NCI-H2196 (cell line): ENCODE measurements around the gene ATP7B.
A peak's percentile ranks its signal among the peaks of the same experiment; 100 is the strongest.
"Not testable (repeated sequence)": the region's sequence is repeated elsewhere in the genome, so short reads cannot be mapped to it uniquely, and the experiment has no call there.

Experiments
- DNase-seq: peaks from one replicate; lab custom pipeline; 2025; ENCODE audit not compliant: unreplicated experiment; lab: John Stamatoyannopoulos, UW

ATP7B gene

GRCh38 chr13:52010890-52011631 lies at the start of gene ATP7B:
Gene ATP7B (minus strand): TSS chr13:52011450. CDS start chr13:52011337, 113 bp downstream.
- no peak for DNase-seq

GRCh38 chr13:52053460-52053859 lies 42.2 kb upstream of the ATP7B start:
- DNase-seq = no peak

- DNase-seq = no peak
Measured at GRCh38 chr13:52051400-52051799, 40.1 kb upstream of the ATP7B start.

GRCh38 chr13:52048516-52048915 lies 37.3 kb upstream of the ATP7B start:
- no peak for DNase-seq

- DNase-seq = no peak
Measured at GRCh38 chr13:52047463-52047862, 36.2 kb upstream of the ATP7B start.

- DNase-seq = no peak
Measured at GRCh38 chr13:52043675-52044074, 32.4 kb upstream of the ATP7B start.

- DNase-seq = no peak
Measured at GRCh38 chr13:52036037-52036436, 24.8 kb upstream of the ATP7B start.

GRCh38 chr13:52034616-52035226 lies 23.5 kb upstream of the ATP7B start:
- peak; percentile 1 for DNase-seq

GRCh38 chr13:52033039-52033438 lies 21.8 kb upstream of the ATP7B start:
- DNase-seq = no peak

- not testable (repeated sequence) for DNase-seq
Measured at GRCh38 chr13:52030401-52030800, 19.2 kb upstream of the ATP7B start.

- no peak for DNase-seq
Measured at GRCh38 chr13:52029569-52029968, 18.3 kb upstream of the ATP7B start.

- no peak for DNase-seq
Measured at GRCh38 chr13:52027832-52028231, 16.6 kb upstream of the ATP7B start.

GRCh38 chr13:52026246-52026626 lies 15.0 kb upstream of the ATP7B start:
- no peak for DNase-seq

- DNase-seq = no peak
Measured at GRCh38 chr13:52025475-52026245, 14.4 kb upstream of the ATP7B start.

- DNase-seq = no peak
Measured at GRCh38 chr13:52024481-52024880, 13.2 kb upstream of the ATP7B start, which contains the start of gene UTP14C. Gene UTP14C (plus strand): TSS chr13:52024691. CDS start chr13:52028805, 4,114 bp downstream.

- DNase-seq = no peak
Measured at GRCh38 chr13:52022356-52022755, 11.1 kb upstream of the ATP7B start.

GRCh38 chr13:52020191-52020590 lies 8.9 kb upstream of the ATP7B start:
- no peak for DNase-seq

- no peak for DNase-seq
Measured at GRCh38 chr13:52016296-52016695, 5.0 kb upstream of the ATP7B start.

GRCh38 chr13:52012512-52012836 lies 1.2 kb upstream of the ATP7B start:
- DNase-seq = no peak

- DNase-seq = peak; percentile 93
Measured at GRCh38 chr13:52011632-52012511, 622 bp upstream of the ATP7B start, which contains the start of gene ALG11. Gene ALG11 (plus strand): TSS chr13:52012398. CDS start chr13:52012419, 21 bp downstream.

GRCh38 chr13:52009946-52010345 lies 1.3 kb downstream of the ATP7B start:
- DNase-seq = no peak
